Activated CD8-positive, alpha-beta memory T cell treated with anti-CD3 and anti-CD28 coated beads, Interleukin-2, amount 50 U/mL, for 4 hours (primary cell): ENCODE measurements around the gene CGN.

Experiments
- DNase-seq: peaks from one replicate; pipeline ENCODE4 v3.0.0-alpha.2; 2020

The CGN gene

GRCh38 chr1:151510957-151511635 is at the start of gene CGN:
TSS of gene CGN (plus strand) at chr1:151511387. CDS start at chr1:151518520, 7,133 bp downstream.
- DNase-seq: peak; percentile 87

GRCh38 chr1:151461694-151462093 is 49.5 kb upstream of the CGN start:
- no peak for DNase-seq

GRCh38 chr1:151465026-151465425 is 46.2 kb upstream of the CGN start:
- DNase-seq: no peak

- DNase-seq: no peak
These were observed 38.1 kb upstream of the CGN start for GRCh38 chr1:151472856-151473731.

- no peak for DNase-seq
These were observed 36.4 kb upstream of the CGN start for GRCh38 chr1:151474745-151475144.

- no peak for DNase-seq
These were observed 36.0 kb upstream of the CGN start for GRCh38 chr1:151475175-151475574.

- no peak for DNase-seq
These were observed 35.1 kb upstream of the CGN start for GRCh38 chr1:151476083-151476482.

GRCh38 chr1:151477066-151477465 is 34.1 kb upstream of the CGN start:
- DNase-seq: no peak

GRCh38 chr1:151478140-151478812 is 32.9 kb upstream of the CGN start:
- no peak for DNase-seq

GRCh38 chr1:151478923-151479322 is 32.3 kb upstream of the CGN start:
- DNase-seq: no peak

GRCh38 chr1:151479462-151479861 is 31.7 kb upstream of the CGN start:
- no peak for DNase-seq

- no peak for DNase-seq
These were observed 29.2 kb upstream of the CGN start for GRCh38 chr1:151482017-151482416.

GRCh38 chr1:151485685-151486255 is 25.4 kb upstream of the CGN start:
- DNase-seq: no peak

GRCh38 chr1:151486557-151486956 is 24.6 kb upstream of the CGN start:
- DNase-seq: no peak

GRCh38 chr1:151491641-151492040 is 19.5 kb upstream of the CGN start:
- no peak for DNase-seq

GRCh38 chr1:151492120-151492519 is 19.1 kb upstream of the CGN start:
- no peak for DNase-seq

- no peak for DNase-seq
These were observed 18.1 kb upstream of the CGN start for GRCh38 chr1:151493042-151493441.

- no peak for DNase-seq
These were observed 16.4 kb upstream of the CGN start for GRCh38 chr1:151494741-151495281.

- DNase-seq: no peak
These were observed 15.9 kb upstream of the CGN start for GRCh38 chr1:151495316-151495715.

- DNase-seq: no peak
These were observed 11.8 kb upstream of the CGN start for GRCh38 chr1:151499365-151499764.

GRCh38 chr1:151499930-151500329 is 11.3 kb upstream of the CGN start:
- no peak for DNase-seq

GRCh38 chr1:151501474-151501873 is 9.7 kb upstream of the CGN start:
- DNase-seq: no peak
